ENCODE data around the gene CDK5RAP1.

Gene CDK5RAP1

DNA sequence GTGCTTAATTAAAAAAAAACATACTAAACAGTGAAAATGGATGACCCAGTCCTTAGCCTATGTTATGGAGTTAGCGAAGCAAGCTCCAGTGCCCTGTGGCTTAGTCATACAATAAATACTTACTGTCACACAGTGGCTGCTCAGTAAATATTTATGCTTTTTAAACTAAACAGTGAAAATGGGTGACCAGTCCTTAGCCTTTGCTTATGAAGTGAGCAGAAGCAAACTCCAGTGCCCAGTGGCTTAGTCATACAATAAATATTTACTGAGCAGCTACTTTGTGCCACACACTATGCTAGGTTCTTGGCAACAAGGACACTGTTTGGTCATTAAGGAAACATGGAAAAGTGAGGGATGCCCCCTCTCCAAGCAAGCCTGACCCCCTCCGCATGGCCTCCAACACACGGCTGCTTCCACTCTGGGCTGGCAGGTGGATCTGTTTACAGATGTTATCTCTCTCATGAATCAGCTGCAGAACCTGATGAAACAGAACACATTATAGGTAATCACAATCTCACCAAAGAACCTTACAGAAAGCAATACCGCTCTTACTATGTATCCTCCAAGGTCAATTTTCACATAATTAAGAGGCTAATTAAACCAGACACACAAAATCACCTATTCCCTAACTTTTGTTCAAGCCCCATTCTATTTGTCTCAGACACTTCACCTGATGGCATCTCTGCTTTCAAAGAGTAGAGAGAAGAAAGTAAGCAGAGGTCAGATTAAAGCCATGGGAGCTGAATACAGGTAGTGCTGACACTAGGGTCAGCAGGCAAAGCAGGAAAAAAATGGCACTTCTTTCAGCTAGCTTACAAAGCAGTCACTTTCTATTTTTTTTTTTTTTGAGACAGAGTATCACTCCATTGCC lies 27.3 kb downstream of the CDK5RAP1 start:
- DNase-seq = no peak

DNA sequence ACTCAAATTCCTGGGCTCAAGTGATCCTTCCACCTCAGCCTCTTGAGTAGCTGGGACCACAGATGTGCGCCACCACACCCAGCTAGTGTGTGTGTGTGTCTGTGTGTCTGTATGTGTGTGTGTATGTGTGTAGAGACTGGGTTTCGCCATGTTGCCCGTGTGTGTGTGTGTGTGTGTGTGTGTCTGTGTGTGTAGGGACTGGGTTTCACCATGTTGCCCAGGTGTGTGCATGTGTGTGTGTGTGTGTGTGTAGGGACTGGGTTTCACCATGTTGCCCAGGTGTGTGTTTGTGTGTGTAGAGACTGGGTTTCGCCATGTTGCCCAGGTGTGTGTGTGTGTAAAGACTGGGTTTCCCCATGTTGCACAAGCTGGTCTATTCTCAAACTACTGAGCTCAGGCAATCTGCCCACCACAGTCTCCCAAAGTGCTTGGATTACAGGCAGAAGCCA lies 28.3 kb downstream of the CDK5RAP1 start:
- DNase-seq = no peak

DNA sequence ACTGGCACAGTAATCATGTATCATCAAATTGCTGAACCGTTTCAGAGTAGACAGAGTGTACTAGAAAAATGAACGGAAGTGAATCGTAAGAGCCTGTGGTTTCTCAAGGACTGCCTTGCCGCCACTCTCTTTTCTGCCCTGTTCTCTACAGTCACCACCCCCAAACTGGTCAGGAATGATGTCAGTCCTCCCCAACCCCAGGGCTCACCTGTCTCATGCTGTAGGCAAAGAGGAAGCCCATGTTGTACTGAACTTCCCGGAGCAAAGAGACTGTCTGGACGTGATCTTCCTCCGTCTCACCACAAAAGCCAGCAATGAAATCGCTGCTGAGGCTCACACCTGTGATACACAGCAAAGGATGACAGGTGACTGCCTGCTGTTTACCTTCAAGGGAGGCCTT lies 31.0 kb downstream of the CDK5RAP1 start:
- no peak for DNase-seq

DNA sequence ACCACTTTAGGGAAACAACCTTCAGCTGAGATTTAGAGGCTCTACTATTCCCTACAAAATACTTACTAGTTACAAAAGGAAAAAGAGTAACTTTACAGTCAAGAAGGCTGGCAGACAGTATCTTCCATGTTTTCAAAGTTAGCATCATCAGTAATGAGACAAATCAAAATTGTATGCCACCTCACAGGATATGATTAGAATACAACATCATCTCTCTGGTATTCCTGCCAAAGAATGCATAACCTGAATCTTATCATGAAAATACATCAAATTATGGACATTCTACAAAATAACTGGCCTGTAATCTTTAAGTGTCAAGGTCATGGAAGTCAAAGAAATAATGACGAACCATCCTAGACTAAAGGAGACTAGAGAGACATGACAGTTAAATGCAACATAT lies 38.4 kb downstream of the CDK5RAP1 start:
- no peak for DNase-seq

DNA sequence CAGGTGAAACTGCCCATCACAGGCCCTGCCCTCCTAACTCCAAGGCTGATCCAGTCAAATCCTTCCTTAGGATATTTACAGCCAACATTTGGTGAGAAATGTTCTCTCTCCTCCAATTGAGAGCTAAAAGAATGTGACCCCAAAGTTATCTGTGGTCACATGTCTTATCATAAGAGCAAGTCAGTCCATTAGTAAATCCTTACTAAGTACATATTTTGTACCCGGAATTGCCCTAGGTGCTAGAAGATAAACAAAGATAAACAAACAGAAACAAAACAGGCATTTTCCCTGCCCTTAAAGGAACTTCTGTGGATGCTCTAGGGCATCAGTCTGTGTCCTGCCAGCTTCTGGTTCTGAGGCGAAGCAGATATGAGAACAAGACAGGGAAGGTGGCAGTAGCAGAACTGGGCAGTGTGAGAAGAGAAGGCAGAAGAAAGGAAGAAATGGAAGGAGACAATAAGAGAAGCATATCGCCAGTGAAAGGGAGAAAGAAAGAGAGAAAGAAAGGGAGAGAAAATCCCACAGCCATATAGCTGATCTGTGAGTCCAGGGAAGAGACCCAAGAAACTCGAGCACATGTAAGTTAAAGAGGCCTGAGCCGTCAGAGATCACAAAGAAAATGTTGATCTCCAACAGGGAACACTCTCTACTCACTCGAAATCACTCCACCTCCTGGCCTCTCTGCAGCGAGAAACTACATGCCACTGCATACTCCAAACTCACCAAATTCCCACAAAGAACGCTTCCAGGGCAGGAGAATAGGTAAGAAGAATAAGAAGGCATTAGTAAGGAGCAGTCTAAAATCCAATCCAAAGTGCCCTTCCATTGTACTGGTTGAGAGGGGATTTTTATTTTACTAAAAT lies 41.7 kb downstream of the CDK5RAP1 start:
- DNase-seq = no peak

DNA sequence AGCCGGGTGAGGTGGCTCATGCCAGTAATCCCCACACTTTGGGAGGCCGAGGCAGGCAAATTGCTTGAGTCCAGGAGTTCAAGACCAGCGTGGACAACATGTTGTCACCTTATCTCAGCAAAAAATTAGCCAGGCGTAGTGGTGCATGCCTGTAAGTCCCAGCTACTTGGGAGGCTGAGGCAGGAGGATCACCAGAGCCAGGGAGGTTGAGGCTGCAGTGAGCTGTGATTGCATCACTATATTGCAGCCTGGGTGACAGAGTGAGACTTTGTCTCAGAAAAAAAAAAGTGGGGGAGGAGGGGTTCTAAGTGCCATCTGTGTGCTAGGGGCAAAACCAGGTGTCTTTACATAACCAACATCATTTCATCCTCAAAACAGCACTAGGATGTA lies 48.3 kb downstream of the CDK5RAP1 start:
- DNase-seq = no peak

DNA sequence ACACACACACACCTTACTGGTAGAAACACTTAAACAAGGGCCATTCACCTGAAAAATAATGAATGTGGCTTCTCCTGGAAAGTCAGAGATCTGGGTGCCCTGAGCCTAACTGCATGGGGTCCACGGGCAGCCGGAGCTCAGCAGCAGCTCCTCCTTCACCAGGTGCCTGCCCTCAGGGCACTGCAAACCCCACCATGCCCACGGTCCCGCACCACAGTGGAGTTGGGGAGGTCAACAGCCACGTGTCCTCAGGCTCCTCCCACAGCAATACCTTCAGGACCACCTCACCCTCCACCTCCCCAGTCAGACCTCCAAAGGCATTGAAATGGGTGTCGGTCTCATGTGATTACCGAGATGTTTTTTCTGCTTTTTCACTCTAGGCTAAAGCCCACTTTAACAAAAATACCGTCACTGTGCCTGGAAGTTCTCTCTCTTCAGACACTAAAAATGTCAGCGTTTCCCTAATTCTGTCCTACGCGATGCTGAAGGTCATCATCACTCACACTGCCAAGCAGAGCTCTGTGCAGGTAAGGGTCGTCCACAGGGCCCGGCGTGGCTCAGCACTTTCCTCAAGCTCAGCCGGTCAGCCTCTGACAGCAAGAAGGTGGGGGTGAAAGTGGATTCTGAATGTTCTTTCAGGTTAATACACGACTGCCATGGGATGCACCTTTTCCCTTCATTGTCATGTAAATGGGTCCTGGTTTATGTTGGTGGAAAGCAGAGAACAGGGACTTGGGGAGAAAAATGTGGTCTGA lies 48.9 kb downstream of the CDK5RAP1 start:
- no peak for DNase-seq

DNA sequence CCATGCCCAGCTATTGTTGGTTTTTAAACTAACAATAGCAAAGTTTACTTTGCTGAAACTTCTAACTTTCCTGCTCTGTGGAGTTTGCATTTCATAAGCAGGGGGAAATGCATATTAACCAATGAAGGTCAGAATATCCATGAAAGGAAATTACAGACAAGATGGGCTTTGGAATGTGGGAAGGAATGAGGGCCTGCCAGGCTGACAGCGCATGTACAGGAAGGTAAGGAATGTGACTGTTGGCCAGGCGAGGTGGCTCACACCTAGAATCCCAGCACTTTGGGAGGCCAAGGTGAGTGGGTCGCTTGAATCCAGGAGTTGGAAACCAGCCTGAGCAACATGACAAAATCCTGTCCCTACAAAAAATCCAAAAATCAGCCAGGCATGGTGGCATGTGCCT lies 49.6 kb downstream of the CDK5RAP1 start:
- no peak for DNase-seq

DNA sequence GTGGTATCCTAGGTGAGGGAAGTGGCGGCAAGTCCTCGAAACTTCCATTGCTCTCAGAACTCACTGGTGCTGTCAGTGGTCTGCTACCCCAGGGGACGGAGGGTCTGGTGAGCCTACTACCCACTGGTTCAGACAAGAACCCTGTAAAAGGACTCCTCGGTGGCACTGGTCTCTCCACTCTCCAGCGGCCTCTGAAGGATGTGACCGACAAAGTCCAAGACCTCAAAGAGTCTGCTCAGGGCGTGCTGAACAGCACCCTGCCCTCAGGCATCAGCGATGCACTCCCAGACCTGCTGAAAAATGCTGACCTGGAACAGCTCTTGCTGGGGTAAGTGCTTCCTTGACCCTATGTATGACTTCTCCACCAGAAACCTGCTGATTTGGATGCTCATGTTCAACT lies 51.8 kb downstream of the CDK5RAP1 start:
- no peak for DNase-seq

DNA sequence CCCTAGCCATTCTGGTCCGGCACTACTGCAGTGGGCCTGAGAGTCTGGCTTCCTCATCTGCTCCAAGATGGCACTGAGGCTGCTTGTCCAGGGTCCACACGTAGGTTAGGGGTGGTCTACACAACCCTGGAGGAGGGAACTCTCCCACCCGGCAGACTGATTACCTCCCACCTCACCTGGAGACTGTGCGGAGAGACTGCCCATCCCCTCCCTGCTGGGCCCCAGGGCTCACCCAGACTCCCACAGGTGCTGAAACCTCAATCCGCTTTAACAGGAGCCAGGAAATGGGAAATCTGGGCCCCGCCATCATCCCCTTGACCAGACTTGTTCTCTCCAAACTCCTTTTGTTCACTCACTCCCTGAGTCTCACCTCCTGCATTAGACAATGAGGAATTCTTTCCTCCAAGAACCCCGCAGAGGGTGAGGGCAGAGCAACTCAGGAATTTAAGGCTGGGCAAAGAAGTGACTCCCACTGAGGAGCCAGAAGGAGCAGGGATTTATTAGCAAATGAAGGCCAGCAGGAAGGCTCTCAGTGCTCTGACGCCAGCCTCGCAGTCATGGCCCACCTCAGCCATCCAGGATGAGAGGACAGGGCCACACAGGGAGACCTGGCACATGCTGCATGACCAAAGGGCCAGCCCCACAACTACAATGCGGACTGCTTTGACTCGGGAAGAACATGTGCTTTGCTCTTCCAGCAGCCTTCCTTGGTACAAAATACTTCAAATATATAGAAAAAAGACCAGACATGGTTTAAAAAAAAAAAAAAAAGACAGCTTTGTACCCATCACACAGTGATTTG lies 53.0 kb downstream of the CDK5RAP1 start:
- no peak for DNase-seq

DNA sequence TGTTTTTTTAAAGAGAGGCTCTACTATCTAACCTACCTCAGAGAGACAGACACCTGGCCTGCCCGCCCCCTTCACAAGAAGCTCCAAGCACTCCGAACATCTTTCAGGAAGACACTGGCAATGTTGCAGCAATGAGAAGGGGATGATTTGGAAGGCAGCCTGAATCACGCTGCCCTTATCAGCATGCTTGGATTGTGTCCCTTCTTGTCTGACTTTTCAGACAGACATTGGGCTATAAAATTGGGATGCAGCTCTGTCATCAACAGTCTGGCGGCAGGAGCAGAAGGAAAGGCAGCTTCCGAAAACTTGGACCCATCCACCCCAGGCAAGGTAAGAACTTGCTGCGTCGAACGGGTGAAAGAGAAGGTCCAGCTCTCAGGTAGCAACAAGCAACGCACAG lies 56.0 kb downstream of the CDK5RAP1 start:
- no peak for DNase-seq

DNA sequence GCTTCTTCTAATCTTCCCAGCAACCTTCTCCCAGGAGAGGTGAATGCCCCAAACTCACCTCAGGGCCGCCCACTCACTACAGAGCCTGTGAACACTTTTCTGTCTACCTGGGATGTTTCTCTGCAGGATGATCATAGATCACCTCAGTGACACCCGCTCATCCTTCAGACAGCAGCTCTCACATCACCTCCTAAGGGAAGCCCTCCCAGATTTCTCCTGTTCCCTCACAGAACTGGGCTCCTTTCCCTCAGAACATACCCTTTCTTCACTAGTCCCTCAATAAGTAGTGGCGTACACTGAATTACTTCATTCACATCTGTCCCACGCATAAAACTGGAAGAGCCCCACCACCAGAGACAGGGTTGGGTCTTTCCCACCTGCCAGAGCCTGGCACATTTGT lies 57.8 kb downstream of the CDK5RAP1 start:
- DNase-seq = no peak

DNA sequence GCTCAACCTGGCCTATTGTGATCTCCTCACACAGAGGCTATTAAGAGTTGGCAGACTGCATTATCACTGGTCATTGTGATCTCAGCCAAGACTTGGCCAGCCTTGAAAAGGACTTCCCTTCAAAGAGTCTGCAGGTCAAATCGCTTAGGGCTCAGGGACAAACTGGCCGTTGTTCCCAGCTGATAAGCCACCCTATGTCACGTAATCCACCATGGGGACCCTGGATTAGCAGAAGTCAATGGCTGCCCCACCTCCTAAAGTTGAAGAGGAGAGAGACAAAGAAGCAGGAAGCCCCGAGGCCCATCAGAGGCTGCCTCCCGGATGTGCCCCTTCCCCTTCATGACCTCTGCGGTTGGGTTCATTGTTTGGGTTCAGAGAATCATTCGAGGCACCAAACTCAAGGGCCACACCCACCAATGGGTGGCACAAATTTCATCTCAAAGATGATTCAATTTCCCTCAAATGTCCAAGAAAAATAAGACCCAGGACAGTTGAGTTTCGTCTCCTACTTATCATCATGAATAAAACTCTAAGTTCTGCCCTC lies 61.7 kb downstream of the CDK5RAP1 start:
- no peak for DNase-seq

DNA sequence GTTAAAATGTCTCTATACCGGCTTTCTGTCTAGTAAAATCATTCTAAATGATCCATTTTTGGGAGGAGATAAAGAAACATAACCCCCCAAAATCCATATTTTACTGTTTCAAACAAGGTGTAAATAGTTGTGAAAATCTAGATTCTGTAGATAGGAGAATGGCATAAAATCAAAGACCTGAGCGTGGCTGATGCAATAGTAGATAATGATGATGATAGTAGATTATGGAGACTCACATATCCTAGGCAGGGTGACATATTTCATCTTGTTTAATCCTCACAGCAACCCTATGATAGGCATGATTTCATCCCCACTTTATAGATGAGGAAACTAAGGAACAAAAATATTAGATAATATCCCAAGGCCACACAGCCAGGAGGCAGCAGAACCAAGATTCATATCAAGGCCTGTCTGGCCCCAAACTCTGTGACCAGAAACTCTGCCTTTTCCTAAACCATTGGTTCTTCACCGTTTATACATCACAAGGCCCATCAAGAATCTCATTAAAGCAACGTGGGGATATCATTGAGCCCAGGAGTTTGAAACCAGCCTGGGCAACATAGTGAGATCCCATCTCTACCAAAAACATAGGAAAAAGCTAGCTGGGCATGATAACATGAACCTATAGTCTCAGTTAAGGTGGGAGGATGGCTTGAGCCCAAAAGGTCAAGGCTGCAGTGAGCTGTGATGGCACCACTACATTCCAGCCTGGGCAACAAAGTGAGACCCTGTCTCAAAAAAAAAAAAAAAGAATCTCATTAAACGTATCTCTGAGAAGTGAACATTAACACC lies 62.7 kb downstream of the CDK5RAP1 start:
- no peak for DNase-seq

DNA sequence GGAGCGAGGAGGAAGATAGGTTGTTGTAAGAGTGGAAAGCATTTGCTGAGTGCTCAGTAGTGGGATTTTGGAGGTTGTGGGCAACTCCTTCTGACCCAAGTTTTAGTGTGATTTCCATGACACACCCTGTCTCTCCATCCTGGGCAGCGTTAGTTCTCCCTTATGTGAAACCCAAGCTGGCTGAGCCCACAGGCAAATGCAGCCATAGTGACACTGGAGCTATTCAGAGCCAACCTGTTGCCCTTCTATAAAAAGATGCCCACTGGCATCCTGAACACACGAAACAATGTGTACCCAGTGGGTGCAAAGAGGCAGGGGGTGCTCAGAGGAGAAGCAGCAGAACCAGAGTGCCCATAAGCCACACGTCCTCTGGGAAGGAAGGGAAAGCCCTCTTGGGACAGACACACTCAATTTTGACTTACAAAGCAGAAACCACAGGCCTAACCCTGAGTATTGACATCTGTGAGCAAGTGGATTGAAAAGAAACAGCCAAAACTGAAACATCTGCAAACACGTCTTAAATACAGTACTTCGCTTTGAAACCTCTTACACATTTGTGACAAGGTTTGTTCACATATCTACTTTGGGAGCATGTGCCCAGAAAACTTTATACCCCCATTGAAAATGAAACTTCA lies 63.7 kb downstream of the CDK5RAP1 start:
- DNase-seq = no peak

DNA sequence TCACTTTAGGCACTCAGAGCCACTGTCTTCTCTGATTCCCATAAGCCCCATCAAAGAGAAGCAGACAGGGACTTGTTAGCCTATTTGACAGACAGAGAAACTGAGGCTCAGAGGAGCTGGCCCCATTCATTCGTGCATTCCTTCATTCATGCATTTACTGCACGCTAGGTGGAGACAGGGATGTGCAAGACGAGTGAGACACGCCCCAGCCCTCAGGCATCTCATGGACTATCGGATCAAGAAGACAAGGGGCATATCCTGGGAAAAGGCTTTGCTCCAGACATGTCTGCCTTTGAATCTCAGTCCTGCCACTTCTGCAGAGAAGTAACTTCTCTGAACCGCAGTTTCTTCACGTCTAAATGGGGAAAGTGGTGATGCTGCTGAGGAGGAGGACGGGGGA lies 64.2 kb downstream of the CDK5RAP1 start:
- DNase-seq = no peak

DNA sequence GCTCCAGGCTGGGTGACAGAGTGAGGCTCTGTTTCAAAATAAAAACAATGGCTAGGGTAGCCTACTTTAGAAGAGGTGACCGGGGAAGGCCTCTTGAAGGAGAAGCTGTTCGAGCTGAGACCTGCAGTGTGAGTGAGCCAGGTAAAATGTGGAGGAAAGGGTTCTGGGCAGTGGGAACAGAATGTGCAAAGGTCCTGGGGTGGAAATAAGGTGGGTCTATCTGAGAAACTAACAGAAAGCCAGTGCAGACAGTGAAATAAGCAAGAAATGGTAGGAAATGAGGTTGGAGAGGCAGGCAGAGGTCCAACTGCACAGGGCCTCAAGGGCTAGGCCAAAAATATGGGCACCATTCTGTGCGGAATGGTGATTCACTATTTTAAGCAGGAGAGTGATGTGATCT lies 64.9 kb downstream of the CDK5RAP1 start:
- no peak for DNase-seq

DNA sequence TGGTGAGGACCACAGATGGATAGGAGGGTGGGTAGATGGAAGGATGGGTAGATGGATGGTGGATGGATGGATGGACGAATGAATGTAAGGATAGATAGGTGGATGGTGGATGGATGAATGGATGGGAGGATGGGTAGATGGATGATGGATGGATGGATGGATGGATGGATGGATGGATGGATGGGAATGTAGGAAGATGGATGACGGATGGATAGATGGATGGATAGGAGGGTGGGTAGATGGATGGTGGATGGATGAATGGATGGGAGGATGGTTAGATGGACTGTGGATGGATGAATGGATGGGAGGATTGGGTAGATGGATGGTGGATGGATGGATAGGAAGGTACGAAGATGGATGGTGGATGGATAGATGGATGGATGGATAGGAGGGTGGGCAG lies 67.2 kb downstream of the CDK5RAP1 start:
- no peak for DNase-seq

DNA sequence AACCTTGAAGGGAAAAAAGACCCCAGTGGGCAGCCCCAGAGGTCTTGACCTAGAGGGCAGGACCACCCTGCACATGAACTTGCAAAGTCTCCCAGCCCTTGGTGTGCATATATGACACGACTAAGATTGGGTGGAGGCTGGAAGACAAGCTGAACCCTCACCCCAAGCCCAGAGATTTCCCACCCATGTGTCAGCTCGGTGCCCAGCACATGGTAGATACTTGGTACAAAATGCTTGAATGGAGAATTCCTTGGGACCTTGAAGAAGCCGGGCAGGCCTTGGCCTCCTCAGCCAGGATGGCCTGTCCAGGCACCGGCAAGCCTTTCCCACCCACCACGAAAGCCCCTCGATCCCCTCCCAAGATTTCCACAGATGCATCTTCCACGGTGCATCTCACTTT lies 67.7 kb downstream of the CDK5RAP1 start:
- no peak for DNase-seq

DNA sequence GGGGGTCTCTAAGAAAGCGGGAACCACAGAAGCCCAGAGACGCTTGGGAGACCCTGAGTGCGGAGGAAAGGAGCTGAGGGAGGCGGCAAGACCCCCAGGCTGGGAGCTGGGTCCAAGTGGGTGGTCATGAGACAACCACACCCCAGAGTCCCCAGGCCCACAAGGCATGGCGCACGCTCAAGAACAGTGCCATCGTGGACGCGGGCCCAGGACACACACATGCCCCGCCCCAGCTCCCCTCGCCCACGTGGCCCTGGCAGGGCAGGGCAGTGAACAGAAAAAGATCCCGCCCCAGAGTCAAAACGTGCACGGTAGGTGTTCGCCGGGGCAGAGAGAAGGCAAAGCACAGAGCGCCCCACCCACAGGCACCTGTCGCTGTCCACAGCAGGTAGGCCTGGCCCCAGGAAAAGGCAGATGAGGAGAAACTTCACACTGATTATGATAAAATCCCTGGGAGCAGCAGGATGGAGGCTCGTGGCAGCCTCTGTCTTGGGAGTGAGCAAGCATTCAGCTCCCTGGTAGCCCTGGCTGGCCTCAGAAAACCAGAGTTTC lies 68.3 kb downstream of the CDK5RAP1 start:
- no peak for DNase-seq
